ELF-1 (cell line): ENCODE data around the gene TRAPPC3L.
A peak's percentile ranks its signal among the peaks of the same experiment; 100 is the strongest.
"Not testable (repeated sequence)": the region's sequence is repeated elsewhere in the genome, so short reads cannot be mapped to it uniquely, and the experiment has no call there.

Experiments used
- DNase-seq: peaks from one replicate; pipeline ENCODE4 v3.0.0-alpha.2; 2016; ENCODE audit warnings: low read depth, low spot score

Gene TRAPPC3L

GRCh38 chr6:116513224-116513875 lies 32.1 kb downstream of the TRAPPC3L start:
- no peak for DNase-seq

GRCh38 chr6:116512734-116513133 lies 32.8 kb downstream of the TRAPPC3L start:
- DNase-seq: no peak

- no peak for DNase-seq
Measured at GRCh38 chr6:116512111-116512559, 33.3 kb downstream of the TRAPPC3L start.

GRCh38 chr6:116511424-116512110 lies 33.9 kb downstream of the TRAPPC3L start, which contains the start of gene CALHM5:
CALHM5 (plus strand) TSS chr6:116511639; CDS start chr6:116511697, 58 bp downstream.
- peak; percentile 59 for DNase-seq

GRCh38 chr6:116508527-116508926 lies 37.0 kb downstream of the TRAPPC3L start:
- DNase-seq: no peak

- no peak for DNase-seq
Measured at GRCh38 chr6:116507324-116507723, 38.2 kb downstream of the TRAPPC3L start.

- DNase-seq: peak; percentile 87
Measured at GRCh38 chr6:116500969-116501433, 44.5 kb downstream of the TRAPPC3L start.

- DNase-seq: no peak
Measured at GRCh38 chr6:116497113-116497676, 48.3 kb downstream of the TRAPPC3L start.

GRCh38 chr6:116495161-116495560 lies 50.3 kb downstream of the TRAPPC3L start:
- DNase-seq: not testable (repeated sequence)

GRCh38 chr6:116492331-116493067 lies 53.0 kb downstream of the TRAPPC3L start:
- no peak for DNase-seq

- DNase-seq: no peak
Measured at GRCh38 chr6:116491610-116492330, 53.7 kb downstream of the TRAPPC3L start.

GRCh38 chr6:116485559-116486184 lies 59.8 kb downstream of the TRAPPC3L start:
- no peak for DNase-seq

GRCh38 chr6:116483616-116484015 lies 61.9 kb downstream of the TRAPPC3L start:
- DNase-seq: no peak

- DNase-seq: no peak
Measured at GRCh38 chr6:116482780-116483179, 62.7 kb downstream of the TRAPPC3L start.

- DNase-seq: no peak
Measured at GRCh38 chr6:116476002-116476678, 69.3 kb downstream of the TRAPPC3L start.

- DNase-seq: no peak
Measured at GRCh38 chr6:116475141-116475540, 70.3 kb downstream of the TRAPPC3L start.

GRCh38 chr6:116472706-116473105 lies 72.8 kb downstream of the TRAPPC3L start:
- no peak for DNase-seq

- DNase-seq: no peak
Measured at GRCh38 chr6:116471531-116471930, 74.0 kb downstream of the TRAPPC3L start.

GRCh38 chr6:116468293-116468692 lies 77.2 kb downstream of the TRAPPC3L start:
- no peak for DNase-seq

GRCh38 chr6:116467514-116467913 lies 78.0 kb downstream of the TRAPPC3L start:
- DNase-seq: no peak
